Astrocyte of the cerebellum (primary cell): ENCODE data around the gene E2F2.

ENCODE experiments used
- DNase-seq: peaks from one replicate; pipeline ENCODE4 v3.0.0-alpha.2; 2011; ENCODE audit warnings: low read depth
- H3K4me3 ChIP-seq: 2 replicates; pipeline ENCODE4 v1.5.1; 2011; ENCODE audit warnings: mild to moderate bottlenecking, low read depth, low read length, moderate library complexity
- in situ Hi-C: cut with HindIII; loops from 2 replicates; pipeline ENCODE4 v1.10.0; 2017; ENCODE audit warnings: low sequenced_read_pairs
- TF ChIP-seq, protein P1 (sequence below): IDR thresholded peaks from 2 replicates; pipeline ENCODE4 v1.5.1; 2012; ENCODE audit warnings: low read length, low read depth, moderate library complexity, mild to moderate bottlenecking; ENCODE audit errors: missing control alignments

The E2F2 gene

DNA sequence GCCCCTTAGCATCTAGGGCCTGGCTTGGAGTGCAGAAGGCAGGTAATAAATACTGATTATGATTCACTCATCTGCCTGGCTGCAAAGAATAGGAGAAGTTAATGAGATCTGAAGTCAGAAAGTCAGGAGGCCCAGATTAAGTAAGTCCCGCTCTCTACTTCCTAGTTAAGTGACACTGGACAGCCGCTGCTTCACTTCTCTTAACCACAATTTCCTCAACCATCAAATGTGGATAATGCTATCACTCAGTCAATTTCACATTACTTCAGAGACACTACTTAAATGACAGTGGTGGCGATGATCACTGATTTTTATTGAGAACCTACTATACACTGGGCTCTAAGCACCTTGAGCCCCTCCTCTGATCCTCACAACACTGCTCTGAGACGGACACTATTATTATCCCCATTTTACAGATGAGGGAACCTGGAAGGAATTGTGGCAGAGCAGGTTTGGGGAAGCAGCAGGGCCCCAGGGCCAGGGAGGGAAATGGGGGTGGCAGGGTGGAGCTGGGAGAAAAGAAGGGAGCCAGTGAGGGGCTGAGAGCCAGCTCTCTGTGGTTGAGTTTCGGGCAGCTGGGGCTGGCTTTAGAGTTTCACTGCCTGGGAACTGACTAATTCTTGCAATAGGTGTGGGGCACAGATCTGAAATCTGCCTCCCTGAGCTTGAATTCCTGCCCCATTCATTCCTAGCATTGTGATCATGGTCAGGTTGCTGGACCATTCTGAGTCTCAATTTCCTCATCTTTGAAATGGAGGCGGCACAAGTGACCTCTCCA lies 2.4 kb upstream of the E2F2 start:
- no peak for DNase-seq
- TF ChIP-seq, protein P1, sequence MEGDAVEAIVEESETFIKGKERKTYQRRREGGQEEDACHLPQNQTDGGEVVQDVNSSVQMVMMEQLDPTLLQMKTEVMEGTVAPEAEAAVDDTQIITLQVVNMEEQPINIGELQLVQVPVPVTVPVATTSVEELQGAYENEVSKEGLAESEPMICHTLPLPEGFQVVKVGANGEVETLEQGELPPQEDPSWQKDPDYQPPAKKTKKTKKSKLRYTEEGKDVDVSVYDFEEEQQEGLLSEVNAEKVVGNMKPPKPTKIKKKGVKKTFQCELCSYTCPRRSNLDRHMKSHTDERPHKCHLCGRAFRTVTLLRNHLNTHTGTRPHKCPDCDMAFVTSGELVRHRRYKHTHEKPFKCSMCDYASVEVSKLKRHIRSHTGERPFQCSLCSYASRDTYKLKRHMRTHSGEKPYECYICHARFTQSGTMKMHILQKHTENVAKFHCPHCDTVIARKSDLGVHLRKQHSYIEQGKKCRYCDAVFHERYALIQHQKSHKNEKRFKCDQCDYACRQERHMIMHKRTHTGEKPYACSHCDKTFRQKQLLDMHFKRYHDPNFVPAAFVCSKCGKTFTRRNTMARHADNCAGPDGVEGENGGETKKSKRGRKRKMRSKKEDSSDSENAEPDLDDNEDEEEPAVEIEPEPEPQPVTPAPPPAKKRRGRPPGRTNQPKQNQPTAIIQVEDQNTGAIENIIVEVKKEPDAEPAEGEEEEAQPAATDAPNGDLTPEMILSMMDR, result no peak
- in situ Hi-C loops, result no loop called here
- H3K4me3 ChIP-seq, result no peak overlapping the region

DNA sequence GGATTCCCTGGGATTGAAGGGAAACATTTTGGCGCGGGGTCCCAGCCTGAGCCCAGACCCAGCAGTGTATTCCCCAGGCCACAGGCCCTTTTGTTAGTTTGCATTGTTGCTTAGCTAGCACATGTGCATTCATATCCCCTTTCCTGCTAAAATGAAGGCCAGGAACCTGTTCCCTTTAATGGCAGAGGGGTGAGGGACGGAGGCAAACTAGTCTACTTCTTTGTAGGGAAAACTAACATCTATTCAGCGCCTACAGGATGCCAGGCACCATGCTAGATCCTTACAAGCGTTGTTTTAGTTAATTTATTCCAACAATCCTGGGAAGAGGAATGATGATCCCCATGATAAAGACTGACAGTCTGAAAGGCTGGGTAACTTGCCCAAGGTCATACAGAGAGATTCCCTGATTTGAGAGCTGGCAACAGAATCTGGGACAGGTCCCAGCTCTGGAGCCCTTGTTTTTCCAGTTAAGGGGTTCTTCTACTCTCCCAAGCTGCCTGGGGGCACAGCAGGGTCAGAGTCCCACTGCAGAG lies 595 bp upstream of the E2F2 start:
- H3K4me3 ChIP-seq, result peak overlapping the region; percentile 25
- DNase-seq, result no peak
- TF ChIP-seq, protein P1, result no peak
- in situ Hi-C loops, result no loop called here

DNA sequence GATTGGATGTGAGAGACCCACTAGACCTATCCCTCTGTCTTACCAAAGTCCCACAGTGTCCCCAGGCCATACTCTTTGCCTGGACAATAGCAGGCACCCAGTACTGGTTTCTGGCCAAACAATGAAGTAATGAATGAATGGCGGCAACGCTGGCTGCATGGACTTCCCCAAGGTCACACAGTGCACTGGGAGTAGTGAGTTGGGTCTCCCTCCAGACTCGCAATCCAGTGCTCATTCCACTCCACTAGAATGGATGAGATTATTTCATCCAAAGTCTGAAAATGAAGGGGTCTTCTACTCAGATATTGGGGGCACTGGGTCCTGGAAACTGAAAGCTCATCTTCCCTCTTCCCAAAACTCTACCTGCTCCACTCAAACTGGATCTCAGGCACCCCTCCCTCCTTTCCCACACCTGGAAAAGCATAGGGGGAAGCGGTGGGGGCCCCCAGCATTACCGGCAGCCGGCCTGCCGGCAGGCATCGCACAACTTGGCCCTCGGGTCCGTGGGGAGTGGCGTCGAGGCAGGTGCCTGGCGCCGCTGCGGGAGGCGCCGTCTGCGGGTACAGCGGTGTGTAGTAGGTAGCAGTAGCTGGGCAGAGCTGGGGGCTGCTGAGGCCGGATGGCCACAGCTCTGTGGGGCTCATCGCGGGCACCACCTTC lies 816 bp downstream of the E2F2 start:
- in situ Hi-C loops, result no loop called here
- TF ChIP-seq, protein P1, result no peak
- DNase-seq, result no peak
- H3K4me3 ChIP-seq, result peak overlapping the region; percentile 51

DNA sequence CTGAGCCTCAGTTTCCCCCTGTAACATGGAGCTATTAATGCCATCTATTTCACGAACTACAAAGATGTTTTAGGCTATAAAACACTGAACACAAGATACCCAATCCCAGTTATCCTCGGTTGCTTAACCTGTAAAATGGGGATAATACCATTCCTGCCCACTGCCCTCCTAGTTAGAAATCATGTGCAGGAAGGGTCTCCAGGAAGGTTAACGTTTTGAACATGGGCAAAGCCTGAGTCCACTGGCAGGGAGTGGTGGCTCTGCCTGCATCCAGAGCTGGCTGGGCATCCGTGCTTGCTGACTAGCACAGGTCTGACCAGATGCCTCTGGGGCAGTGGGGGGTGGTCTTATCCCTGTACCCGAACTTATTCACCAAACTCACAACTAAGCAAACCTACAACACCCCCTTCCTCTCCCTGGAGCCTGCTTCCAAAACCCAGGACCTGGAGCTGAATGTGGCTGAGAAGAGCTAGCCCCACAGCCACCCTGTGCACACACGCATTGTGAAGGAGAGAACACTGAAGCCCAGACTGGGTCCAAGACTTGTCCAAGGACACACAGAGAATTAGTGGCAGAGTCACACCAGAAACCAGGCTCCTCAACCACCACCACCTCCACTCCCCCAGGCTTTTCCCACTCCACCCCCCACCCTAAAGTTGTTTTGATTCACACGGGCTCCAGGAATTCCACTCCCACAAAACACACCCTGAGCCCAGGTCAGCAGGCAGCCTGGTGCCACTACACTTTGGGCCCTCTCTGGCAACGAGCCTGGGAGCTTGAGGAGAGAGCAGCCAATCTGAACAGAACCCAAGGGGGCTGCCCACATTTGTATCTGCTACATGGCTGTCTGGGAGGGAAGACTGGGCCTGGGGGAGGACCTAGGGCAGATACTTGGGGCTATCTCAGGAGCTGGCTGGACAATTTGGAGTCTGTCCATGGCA lies 1.6 kb downstream of the E2F2 start:
- H3K4me3 ChIP-seq, result no peak overlapping the region
- no peak for DNase-seq
- TF ChIP-seq, protein P1, result no peak
- in situ Hi-C loops, result no loop called here

DNA sequence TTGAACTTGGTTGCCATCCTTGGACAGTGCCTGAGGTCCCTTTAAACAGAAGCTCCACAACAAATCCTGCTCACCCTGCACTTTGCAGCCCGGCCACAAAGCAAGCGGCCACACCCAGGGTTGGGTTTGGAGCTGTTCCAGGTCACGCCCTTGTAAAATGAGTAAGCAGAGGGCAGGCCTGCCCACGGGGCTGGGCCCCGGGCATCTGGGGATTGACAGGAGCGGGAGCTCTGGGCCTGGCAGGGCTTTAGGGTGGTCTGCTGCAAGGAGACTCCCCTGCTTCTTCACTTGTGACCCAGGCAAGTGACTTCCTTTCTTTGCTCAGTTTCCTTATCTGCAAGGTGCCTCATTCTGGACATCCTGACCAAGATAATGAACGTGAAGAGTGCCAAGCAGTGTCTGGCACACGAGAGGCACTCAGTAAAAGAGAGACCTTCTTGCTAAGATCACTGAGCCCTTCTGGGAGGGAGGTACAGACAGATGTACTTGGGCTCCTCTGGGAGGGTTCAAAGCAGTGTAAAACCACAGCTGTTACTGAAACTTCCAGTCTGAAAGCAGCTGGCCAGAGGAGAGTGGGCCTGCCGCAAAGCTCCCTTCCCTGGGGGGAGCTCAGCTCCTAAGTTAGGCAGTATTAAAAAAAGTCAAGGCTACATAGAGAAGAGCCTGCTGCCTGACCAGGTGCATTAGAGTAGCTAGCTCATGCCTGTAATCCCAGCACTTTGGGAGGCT lies 2.6 kb downstream of the E2F2 start:
- no peak for DNase-seq
- TF ChIP-seq, protein P1, result no peak
- H3K4me3 ChIP-seq, result no peak overlapping the region
- in situ Hi-C loops, result no loop called here
